HepG2 (cell line): ENCODE data around the gene PLPPR2. TPM values are rescaled to one million over a fixed set of nuclear protein-coding genes. Genes with fewer than 3 reads are reported as not detected.

Source experiments
- CBX5 ChIP-seq: sonication (generic); formaldehyde crosslinking; IDR thresholded peaks from 2 replicates; pipeline ENCODE4 v1.4.0; 2020; ENCODE audit warnings: missing genetic modification reagents, borderline replicate concordance
- CCDC6 ChIP-seq: sonication (generic); formaldehyde crosslinking; IDR thresholded peaks from 2 replicates; pipeline ENCODE4 v1.8.1; 2022; ENCODE audit warnings: mild to moderate bottlenecking, missing genetic modification reagents, moderate library complexity
- EED ChIP-seq: sonication (generic); formaldehyde crosslinking; IDR thresholded peaks from 2 replicates; pipeline ENCODE4 v1.5.0; 2020; ENCODE audit warnings: mild to moderate bottlenecking, missing genetic modification reagents
- FOSL2 ChIP-seq: sonication (generic); formaldehyde crosslinking; IDR thresholded peaks from 2 replicates; pipeline ENCODE4 v1.4.0; 2020; ENCODE audit warnings: missing genetic modification reagents
- HNRNPL ChIP-seq: fragments of 200-400 bp; formaldehyde crosslinking; IDR thresholded peaks from 2 replicates; pipeline ENCODE4 v1.6.1; 2017; ENCODE audit warnings: mild to moderate bottlenecking, low read depth, low read length
- MIER2 ChIP-seq: IDR thresholded peaks from 2 replicates; pipeline ENCODE4 v1.6.1; 2016; ENCODE audit warnings: missing biosample characterization, missing genetic modification reagents
- MXD3 ChIP-seq: IDR thresholded peaks from 2 replicates; pipeline ENCODE4 v1.6.1; 2016; ENCODE audit warnings: mild to moderate bottlenecking, missing biosample characterization, missing genetic modification reagents
- NCOA5 ChIP-seq: sonication (generic); formaldehyde crosslinking; IDR thresholded peaks from 2 replicates; pipeline ENCODE4 v1.4.0; 2020; ENCODE audit warnings: missing genetic modification reagents
- RBM39 ChIP-seq: fragments of 200-400 bp; formaldehyde crosslinking; IDR thresholded peaks from one replicate; pipeline ENCODE4 v1.6.1; 2018; ENCODE audit warnings: antibody characterized with exemption, mild to moderate bottlenecking, low read depth, low read length; ENCODE audit not compliant: poor library complexity, severe bottlenecking
- RCOR2 ChIP-seq: IDR thresholded peaks from 2 replicates; pipeline ENCODE4 v1.6.1; 2016; ENCODE audit warnings: missing biosample characterization, missing genetic modification reagents
- SMARCC2 ChIP-seq: fragments of 450-650 bp; IDR thresholded peaks from 2 replicates; pipeline ENCODE4 v1.6.1; 2017; ENCODE audit warnings: antibody characterized with exemption, mild to moderate bottlenecking
- SMC3 ChIP-seq: IDR thresholded peaks from 2 replicates; pipeline ENCODE4 v1.6.1; 2011; ENCODE audit warnings: low read length, improper control_type of control experiment
- SOX13 ChIP-seq, 3 experiments: fragments of 450-650 bp in 1 of 3; sonication (generic) in 1 of 3; formaldehyde crosslinking in 1 of 3; IDR thresholded peaks in 2 of 3; conservative IDR thresholded peaks in 1 of 3; 2 replicates each; pipeline versions ENCODE4 v1.5.0 to v1.6.1; 2016 to 2020; ENCODE audit warnings: antibody characterized with exemption in 1 of 3, mild to moderate bottlenecking in 1 of 3, missing compliant biosample characterization in 1 of 3, missing genetic modification reagents in 1 of 3, moderate library complexity in 1 of 3
- ZNF12 ChIP-seq: sonication (generic); formaldehyde crosslinking; IDR thresholded peaks from 2 replicates; pipeline ENCODE4 v1.5.0; 2020; ENCODE audit warnings: missing genetic modification reagents
- ZNF383 ChIP-seq: sonication (generic); formaldehyde crosslinking; IDR thresholded peaks from 2 replicates; pipeline ENCODE4 v1.4.0; 2020; ENCODE audit warnings: missing genetic modification reagents, mild to moderate bottlenecking, borderline replicate concordance
- ZNF703 ChIP-seq: sonication (generic); formaldehyde crosslinking; IDR thresholded peaks from 2 replicates; pipeline ENCODE4 v1.5.1; 2020; ENCODE audit warnings: missing genetic modification reagents, mild to moderate bottlenecking, moderate library complexity, borderline replicate concordance
- ZNF780A ChIP-seq: sonication (generic); formaldehyde crosslinking; IDR thresholded peaks from 2 replicates; pipeline ENCODE4 v1.8.0; 2022; ENCODE audit warnings: mild to moderate bottlenecking, missing genetic modification reagents, moderate library complexity
- polyA plus RNA-seq, 8 experiments: library from polyadenylated mRNA; depleted of rRNA in 3 of 8; stranded (reverse) in 7 of 8; unstranded in 1 of 8; fragments of >200 nt; fragmentation: Illumina TruSeq in 4 of 8; extraction: Trizol in 4 of 8; gene quantifications; 2 replicates each; pipeline versions ENCODE4 v1.2.1 to v1.2.3, GENCODE V29; 2011 to 2016; ENCODE audit warnings: low read depth in 4 of 8, missing spikeins in 1 of 8, mixed read lengths in 1 of 8; ENCODE audit not compliant: insufficient read depth in 1 of 8
- total RNA-seq, 5 experiments: library from RNA; depleted of rRNA; stranded (reverse); fragments of >200 nt; fragmentation: Illumina TruSeq; extraction: Trizol; gene quantifications; 2 replicates each; pipeline ENCODE4 v1.2.3, GENCODE V29; 2016; ENCODE audit warnings: low read depth in 1 of 5
- TF ChIP-seq, protein P1 (sequence below), 2 experiments: sonication (generic) in 1 of 2; formaldehyde crosslinking in 1 of 2; IDR thresholded peaks; 2 replicates each; pipeline versions ENCODE4 v1.6.1 to v1.9.0; 2014 to 2022; ENCODE audit warnings: antibody characterized with exemption in 1 of 2, borderline replicate concordance in 1 of 2, inconsistent platforms in 1 of 2, low read depth in 1 of 2, missing genetic modification reagents in 1 of 2
- TF ChIP-seq, protein P2 (sequence below): sonication (generic); formaldehyde crosslinking; IDR thresholded peaks from 2 replicates; pipeline ENCODE4 v1.8.1; 2023; ENCODE audit warnings: missing genetic modification reagents, inconsistent platforms, borderline replicate concordance
- TF ChIP-seq, protein P3 (sequence below): sonication (generic); formaldehyde crosslinking; IDR thresholded peaks from 2 replicates; pipeline ENCODE4 v1.8.0; 2022; ENCODE audit warnings: low read depth, missing genetic modification reagents

The PLPPR2 gene
- total and polyA plus RNA-seq, 2 of the 13 experiments (the other 11 are each of a cell fraction or from before 2014, with no cell fraction given): 1.5 to 2.1 TPM

DNA sequence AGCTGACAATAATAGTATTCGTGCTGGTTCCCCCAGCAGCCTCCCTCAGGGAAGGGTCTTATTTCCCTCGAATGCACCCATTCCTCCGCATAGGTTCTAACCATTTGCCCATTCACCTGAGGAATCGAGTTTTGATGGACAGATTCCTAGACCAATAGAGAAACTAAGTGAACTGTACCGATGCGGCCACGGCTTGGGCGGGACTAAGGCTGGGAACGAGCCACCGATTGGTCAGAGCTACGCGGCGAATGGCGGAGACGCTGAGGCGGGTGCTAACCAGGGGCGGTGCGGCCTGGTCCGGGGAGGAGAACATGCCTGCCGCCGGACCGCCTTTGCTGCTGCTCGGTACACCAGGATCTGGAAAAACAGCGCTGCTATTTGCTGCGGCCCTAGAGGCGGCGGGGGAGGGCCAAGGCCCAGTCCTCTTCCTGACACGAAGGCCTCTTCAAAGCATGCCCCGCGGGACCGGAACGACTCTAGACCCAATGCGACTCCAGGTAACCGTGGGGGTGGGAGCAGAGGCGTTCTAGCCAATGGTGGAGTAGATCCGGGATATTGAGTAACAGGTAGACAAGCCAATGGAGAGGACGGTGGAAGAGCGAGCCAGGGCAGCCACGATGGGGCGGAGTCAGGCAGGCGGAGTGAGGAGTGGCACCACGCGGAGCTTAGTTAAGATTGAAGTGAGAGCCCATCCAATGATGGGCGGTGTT lies 19.4 kb downstream of the PLPPR2 start, which contains the start of gene SWSAP1 (continued):
- TF ChIP-seq, protein P1, sequence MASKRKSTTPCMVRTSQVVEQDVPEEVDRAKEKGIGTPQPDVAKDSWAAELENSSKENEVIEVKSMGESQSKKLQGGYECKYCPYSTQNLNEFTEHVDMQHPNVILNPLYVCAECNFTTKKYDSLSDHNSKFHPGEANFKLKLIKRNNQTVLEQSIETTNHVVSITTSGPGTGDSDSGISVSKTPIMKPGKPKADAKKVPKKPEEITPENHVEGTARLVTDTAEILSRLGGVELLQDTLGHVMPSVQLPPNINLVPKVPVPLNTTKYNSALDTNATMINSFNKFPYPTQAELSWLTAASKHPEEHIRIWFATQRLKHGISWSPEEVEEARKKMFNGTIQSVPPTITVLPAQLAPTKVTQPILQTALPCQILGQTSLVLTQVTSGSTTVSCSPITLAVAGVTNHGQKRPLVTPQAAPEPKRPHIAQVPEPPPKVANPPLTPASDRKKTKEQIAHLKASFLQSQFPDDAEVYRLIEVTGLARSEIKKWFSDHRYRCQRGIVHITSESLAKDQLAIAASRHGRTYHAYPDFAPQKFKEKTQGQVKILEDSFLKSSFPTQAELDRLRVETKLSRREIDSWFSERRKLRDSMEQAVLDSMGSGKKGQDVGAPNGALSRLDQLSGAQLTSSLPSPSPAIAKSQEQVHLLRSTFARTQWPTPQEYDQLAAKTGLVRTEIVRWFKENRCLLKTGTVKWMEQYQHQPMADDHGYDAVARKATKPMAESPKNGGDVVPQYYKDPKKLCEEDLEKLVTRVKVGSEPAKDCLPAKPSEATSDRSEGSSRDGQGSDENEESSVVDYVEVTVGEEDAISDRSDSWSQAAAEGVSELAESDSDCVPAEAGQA (IDR thresholded peaks at IDR 0.05; ENCODE audit: low read depth): no peak; the same call in 1 of the 2 replicates
- TF ChIP-seq, protein P1 (CRISPR knock-in tag; IDR thresholded peaks at IDR 0.05; ENCODE audit: borderline replicate concordance): no peak
- TF ChIP-seq ZNF780A (CRISPR knock-in tag) (no peak), RBM39 (no peak), CBX5 (no peak), CCDC6 (CRISPR knock-in tag) (no peak), ZNF12 (CRISPR knock-in tag) (0 out of 2 replicates have a peak, but pooled peaks have one; percentile 31), MXD3 (peak; percentile 81; the same call in 1 of the 2 replicates), SMC3 (no peak), ZNF383 (CRISPR knock-in tag) (no peak), NCOA5 (CRISPR knock-in tag) (no peak), SOX13 (IDR thresholded peaks at IDR 0.05) (no peak), SOX13 (CRISPR knock-in tag; conservative IDR thresholded peaks at IDR 0.05 in 1 of 2, IDR thresholded peaks at IDR 0.05 in 1 of 2) (no peak), SMARCC2 (no peak), MIER2 (CRISPR knock-in tag) (no peak), EED (CRISPR knock-in tag) (no peak), RCOR2 (no peak), FOSL2 (CRISPR knock-in tag) (peak; percentile 44; the same call in 1 of the 2 replicates), ZNF703 (CRISPR knock-in tag) (no peak), HNRNPL (0 out of 2 replicates have a peak, but pooled peaks have one; percentile 44)
- TF ChIP-seq, protein P2, sequence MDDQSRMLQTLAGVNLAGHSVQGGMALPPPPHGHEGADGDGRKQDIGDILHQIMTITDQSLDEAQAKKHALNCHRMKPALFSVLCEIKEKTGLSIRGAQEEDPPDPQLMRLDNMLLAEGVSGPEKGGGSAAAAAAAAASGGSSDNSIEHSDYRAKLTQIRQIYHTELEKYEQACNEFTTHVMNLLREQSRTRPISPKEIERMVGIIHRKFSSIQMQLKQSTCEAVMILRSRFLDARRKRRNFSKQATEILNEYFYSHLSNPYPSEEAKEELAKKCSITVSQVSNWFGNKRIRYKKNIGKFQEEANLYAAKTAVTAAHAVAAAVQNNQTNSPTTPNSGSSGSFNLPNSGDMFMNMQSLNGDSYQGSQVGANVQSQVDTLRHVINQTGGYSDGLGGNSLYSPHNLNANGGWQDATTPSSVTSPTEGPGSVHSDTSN: no peak
- TF ChIP-seq, protein P3, sequence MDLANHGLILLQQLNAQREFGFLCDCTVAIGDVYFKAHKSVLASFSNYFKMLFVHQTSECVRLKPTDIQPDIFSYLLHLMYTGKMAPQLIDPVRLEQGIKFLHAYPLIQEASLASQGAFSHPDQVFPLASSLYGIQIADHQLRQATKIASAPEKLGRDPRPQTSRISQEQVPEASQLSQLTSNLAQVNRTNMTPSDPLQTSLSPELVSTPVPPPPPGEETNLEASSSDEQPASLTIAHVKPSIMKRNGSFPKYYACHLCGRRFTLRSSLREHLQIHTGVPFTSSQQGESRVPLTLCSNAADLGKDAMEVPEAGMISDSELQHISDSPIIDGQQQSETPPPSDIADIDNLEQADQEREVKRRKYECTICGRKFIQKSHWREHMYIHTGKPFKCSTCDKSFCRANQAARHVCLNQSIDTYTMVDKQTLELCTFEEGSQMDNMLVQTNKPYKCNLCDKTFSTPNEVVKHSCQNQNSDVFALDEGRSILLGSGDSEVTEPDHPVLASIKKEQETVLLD: no peak
